UCSD-AML1 (cell line): ENCODE results near the gene ABHD17A.
"Not testable (repeated sequence)": the region's sequence is repeated elsewhere in the genome, so short reads cannot be mapped to it uniquely, and the experiment has no call there.

ENCODE experiments used
- DNase-seq: peaks from one replicate; lab custom pipeline; 2025; ENCODE audit not compliant: unreplicated experiment; lab: John Stamatoyannopoulos, UW

Gene ABHD17A

DNA sequence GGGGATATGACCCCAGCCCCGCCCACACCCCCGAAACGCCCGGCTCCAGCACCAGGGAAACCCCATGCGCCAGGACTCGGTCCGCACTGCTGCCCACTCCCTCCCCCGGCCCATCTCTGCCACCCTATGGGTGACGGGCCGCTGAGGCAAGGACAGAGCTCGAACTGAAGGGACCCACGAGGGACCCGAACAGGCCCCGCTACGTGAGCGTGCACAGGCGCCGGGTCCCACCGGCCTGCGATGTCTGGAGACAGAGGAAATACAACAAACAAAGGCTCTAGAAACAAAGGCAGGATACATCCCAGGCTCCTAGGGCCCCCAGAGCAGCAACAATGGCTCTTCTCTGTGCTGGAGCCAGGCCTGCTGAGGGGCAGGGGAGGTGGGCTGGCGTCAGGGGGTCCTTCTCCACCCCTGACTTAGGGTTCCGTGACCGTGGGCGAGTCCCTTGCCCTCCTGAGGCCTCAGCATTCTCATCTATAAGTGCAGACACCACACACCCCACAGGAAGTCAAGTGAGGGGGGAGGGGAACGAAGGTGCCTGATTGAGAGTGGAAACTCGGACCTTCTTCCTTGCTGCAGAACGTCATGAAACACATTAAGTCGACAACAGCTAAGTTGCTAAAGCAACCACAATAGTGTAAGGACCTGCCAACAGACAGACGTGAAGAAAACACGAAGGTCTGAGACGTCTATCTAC, 3.1 kb downstream of the ABHD17A start:
- DNase-seq: peak; percentile 25

DNA sequence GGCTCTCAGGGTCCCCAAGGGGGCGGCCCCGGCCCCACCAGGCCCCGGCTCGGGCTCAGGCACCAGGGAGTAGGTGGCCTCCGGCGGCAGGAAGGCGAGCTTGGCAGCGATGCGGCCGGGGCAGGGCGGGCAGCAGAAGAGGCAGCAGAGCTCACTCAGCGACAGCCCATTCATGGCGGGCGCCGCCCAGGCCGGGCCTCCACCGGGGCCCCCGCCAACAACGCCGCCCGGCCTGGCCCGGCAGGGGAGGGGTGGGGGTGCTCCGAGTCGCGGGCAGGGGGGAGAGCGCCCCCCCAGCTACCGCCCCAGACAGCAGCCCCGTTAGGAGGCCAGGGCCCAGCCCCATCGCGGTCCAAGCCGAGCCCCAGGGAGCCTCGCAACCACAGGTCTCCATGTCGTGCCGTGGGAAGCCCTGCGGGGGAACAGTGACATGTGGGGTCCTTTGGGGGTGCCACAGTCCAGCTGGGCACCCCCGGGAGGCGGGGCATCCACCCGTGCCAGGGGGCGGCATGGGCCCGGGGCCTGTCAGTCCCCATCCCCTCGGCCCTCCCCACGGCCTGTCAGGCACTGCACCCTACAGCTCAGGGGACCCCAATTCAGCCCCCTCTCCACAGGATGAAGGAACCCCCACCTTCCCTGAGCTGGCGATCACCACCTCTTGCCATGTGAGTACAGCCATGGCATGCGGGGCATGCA, 3.8 kb downstream of the ABHD17A start:
- not testable (repeated sequence) for DNase-seq

DNA sequence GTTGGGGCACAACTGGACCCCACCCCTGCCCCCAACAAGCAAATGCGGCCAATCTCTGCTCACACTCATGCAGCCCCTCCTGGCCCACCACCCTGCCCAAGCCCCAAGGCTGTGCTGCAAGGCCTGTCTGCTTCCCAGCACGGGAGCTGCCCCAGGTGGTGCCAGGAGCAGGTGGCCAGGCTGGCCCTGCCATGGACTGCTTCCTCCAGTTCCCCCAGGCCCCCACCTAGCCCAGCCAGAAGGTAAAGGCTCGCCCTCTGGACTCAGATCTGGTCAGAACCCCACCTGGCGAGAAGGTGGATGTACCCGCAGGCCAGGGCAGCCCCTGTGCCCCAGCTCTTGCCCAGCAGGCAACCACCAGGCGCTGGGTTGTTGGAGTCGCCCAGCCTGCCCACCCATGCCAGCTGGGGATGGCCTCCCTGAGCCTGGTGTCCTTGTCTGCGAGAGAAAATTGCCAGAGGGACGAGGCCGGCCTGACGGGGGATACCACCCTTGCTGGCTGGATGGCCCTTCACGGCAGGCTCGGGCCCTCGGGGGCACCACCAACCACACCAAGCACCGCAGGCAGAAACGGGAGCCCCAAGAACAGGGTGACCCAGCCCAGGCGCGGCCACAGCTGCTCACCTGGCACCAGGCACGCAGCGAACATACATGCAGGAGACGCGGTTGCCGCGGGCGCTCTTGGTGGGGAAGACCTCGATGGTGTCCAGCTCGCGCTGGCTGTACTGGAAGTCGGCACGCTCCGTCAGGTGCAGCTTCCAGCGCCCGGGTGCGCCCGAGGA, 4.5 kb downstream of the ABHD17A start:
- no peak for DNase-seq

DNA sequence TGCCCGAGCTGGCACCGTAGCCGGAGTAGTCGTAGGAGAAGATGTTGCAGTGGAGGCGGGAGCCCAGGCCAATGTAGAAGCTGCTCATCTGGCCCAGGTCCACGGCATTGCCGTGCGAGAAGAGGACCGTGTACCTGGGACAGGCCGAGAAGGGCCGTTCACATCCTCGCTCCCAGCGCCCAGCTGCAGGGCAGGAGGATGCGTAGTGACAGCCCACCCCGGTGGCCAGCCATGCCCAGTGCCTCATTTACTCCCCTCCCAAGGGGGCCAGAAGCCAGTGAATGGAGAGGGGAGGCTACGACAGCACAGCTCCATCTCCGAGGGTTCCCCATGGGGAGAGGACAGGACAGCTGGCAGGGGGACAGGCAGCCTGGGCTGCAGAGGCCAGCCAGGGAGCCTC, 5.3 kb downstream of the ABHD17A start:
- DNase-seq: not testable (repeated sequence)

DNA sequence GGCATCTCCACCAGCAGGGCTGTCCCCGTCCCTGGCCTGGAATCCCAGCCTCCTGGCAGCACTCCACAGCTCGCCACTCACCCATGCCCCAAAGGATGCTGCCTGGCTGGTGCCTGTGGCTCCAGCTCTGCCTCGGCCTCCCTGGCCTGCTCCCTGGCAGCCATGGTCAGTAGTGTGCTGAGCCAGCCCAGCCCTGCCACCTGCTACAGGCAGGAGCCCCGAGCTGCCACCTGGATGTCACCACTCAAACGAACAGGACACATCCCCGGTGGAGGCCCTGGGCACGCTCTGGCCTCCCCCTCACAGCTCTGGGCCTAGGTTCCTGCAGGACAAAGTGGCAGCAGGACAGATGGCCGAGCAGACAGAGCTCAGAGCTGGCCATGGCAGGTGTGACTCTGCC, 6.7 kb downstream of the ABHD17A start:
- DNase-seq: not testable (repeated sequence)

DNA sequence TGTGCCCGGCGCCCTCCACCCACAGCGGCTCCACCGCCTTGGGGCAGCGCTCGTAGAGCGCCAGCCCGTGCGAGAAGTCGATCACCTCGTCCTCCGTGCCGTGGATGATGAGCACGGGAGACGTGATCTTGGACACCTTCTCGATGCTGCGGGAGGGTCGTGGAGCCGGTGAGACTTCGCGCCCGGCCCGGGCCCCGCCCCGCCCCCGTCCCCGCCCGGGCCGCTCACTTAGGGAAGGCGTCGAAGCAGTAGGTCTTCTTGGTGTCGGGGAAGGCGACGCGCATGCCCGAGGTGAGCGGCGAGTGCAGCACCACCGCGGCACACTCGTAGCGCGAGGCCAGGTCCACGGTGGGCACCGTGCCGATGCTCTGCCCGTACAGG, 8.0 kb downstream of the ABHD17A start:
- not testable (repeated sequence) for DNase-seq

DNA sequence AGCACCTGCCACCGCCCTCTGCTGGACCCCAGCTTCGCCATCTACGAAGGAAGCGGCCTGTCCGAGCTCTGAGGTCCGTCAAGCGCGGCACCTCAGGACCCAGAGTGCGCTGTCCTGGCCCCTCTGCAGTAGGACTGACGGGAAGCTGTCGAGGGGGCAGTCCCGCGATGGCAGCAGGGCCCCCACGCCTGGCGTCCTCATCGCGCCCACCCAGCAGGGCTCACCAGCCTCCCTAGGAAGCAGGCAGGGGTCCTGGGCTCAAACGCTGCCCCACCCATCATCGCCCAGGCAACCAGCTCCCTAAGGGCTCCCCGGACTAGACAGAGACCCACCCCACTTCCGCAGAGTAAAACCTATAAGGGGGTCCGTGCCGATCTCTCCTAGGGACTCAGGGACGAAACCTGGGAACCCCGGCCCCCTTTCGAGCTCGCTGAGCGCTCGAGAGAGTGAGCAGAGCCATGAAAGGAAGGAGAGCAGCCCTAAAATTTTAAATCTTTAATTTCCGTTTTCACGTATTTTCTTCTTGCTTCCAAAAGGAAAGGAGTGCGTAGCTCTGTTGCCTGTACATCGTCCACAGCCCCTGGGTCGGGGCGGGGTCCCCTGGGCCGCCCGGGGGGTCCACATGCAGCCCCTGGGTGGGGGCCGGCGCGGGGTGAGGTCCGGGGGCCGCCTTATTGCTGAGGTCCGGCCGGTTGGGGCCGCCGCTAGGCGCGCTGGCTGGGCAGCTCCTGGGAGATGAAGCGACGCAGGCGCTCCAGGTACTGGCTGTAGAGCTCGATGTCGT, 8.6 kb downstream of the ABHD17A start:
- not testable (repeated sequence) for DNase-seq

DNA sequence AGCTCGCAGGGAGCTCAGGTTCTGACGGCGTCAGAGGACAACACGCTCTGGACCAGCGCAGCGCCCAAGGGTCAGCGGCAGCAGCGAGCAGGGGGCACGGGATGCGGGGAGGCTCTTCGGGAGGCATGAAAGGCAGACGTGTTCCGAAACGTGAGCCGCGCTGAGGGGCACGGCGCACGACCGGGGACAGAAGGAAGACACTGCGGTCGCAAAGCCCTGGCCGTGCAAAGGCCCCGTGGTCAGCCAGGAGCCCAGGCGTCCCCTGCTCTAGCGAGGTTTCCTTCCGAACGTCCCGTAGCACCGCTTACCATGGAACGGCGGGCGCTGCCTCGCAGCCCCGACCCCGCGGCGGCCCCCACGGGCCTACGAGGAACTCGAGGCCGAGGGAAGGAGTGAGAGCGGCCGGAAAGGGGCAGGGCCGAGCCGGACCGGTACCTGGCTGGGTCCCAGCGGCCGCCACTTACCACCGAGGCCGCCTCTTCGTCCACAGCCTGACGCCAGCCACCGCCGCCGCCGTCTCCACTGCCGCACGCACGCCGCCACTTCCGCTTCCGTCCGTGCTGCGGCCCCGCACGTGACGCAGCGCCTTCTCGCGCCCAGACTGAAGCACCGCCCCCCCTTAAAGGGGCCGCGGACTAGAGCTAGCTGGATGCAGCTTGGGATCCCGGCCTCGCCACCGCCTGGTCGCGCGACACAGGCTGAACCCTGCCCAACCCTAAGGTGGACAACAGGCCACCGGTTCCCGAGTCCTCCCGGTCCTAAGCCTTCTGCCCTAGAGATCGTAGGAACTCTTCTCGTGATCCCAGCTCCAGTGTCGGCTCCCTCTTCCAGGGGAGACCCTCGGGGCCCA, 9.4 kb downstream of the ABHD17A start:
- DNase-seq: peak; percentile 91

DNA sequence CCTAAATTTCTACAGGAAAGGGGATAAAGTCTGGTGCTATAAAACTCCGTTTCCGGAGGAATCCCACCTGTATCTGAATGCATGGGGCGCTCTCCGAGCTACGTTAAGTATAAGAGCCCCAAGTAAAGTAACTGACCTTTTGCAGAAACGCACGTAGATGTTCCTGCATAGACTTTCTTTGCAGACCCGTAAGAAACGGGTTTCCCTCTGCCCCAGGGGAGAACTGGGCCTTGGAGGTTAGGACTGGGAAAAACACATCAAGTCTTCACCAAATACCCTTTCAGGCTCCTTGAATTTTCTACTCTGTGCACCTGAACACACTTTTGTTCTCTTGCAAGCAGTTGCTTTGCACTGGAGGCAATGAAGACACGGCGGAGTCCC, 10.0 kb downstream of the ABHD17A start:
- DNase-seq: not testable (repeated sequence)

DNA sequence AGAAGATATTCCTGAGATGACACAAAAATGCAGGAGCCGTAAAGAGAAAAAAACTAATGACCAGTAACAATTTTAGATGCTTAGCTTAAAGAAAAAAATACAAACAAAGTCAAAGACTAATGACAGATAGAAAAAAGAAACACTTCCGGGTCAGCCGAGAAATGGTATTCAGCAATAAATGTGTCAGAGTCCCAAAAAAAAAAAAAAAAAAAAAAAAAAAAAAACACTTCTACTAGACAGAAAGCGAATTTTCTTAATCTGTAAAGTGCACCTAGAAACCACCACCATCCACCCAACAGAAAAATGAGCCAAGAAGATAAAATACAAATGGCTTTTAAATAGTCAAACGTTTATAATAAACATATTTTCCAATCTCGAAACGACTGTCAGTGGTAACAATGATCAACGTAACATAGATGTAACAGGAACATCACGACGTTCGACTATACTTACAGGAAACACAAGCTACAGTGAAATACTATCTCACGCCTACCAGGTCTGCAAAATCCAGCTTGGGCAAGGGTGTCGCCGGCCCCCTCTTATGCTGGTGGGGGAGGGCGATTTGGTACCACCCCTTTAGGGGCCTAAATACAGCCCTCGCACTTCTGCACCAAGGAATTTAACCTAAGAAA, 10.6 kb downstream of the ABHD17A start:
- no peak for DNase-seq

DNA sequence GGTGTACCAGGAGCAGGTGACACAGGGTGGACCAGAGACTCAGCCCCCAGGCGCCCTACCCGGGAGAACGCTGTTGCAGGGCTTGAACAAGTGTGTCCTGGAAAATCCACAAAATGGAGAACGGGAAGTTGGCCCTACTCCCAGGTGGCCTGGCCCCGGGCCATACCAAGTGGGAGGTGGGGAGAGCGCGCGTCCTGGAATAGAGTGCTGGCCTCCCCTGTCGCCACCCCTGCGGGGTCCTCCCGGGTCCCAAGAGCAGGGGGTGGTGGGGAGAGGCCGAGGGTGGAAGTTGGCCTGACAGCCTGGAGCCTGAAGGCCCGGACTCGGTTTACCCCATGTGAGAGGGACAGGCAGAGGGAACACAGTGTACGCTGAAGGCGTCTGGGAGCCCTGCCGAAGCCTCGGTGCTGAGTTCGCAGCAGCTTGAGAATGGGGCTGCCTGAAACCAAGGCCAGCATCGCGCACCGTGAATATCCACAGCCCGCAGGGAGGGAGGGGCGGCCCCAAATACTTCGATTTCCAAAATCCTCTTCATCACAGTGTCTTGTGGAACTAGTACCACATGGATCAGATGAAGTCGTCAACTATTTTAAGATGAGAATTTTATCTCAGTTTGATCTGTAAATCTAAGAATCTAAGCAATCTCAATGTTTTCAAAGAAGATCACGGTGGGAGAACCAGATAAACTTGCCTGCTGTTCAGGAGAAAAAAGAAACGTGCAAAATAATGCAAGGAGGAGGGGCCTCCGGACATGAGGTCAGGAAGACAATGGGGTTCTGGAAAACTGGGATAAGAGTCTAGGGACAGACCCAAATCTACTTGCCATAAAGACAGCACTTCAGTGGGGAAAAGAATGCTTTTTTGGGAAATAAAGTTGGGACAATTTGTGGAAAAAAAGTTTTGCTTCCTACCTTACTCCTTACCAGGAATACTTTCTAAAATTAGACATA, 11.5 kb downstream of the ABHD17A start:
- no peak for DNase-seq

DNA sequence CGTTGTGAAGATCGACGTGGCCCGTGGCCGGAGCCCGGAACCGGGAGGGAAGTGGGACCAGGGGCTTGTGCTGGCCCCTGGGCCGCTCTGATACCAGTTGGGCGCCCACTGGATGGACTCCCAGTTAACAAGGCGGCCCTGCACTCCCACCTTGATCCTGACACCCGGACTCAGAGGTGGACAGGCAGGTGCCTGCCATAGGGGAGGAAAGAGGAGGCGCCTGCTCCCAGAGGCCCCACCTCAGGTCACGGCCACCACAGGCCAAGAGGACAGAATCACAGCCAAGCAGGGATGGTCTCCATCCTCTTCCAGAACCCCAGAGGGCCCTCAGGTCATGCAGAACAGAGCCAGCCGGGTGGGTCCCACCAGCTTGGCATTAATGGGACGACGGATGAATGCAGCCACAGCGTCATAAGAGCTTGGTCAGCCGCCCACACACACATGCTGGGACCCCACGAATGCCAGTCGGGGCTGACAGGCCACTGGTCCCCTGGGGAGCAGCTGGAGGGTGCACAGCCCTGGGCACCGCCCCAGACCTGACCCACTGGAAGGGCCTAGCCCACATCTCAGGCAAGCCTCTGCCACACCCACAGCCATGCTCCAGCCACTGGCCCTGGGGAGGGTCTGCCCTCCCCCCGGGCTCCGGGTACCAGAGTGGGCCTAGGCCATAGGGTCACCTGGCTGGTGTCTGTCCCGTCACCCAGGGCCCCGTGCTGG, 12.3 kb downstream of the ABHD17A start:
- no peak for DNase-seq

DNA sequence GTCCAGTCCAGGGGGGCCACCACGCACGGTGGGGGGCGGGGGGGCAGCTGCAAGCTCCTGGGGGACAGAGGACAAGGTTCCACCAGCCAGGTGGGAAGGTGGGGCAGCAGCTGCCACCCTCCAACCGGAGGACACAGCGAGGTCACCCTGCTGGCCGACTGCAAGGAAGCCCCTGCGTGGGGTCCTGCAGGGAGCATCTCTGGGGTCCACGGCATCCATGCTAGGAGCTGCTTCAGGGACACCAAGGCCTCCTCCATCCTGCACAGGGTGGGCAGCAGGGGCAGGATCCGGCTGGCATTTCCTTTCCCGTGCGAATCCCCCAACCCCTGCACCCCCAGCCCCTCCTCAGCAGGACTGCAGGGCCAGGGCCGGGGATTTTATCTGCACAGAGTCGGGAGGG, 13.7 kb downstream of the ABHD17A start:
- no peak for DNase-seq

DNA sequence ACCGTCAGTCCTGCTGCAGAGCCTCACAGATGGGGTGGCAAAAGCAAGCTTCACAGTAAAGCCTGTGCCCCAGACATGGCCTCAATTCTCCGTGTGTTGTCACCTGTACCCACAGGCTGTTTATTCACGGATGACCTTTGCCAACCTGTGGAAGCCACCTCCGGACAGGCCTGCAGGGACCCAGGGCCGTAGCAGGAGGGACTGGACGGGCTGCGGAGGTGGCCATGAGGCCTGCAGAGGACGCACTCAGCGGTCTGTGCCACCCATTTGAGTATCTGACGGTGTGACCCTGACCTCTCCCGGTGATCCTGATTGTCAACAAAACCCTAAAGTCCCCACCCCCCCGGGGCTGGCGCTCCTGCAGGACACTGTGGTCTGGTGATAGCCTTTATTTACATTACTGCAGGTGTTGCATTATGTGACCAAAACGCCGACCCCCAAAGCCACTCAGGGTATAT, 14.1 kb downstream of the ABHD17A start:
- no peak for DNase-seq

DNA sequence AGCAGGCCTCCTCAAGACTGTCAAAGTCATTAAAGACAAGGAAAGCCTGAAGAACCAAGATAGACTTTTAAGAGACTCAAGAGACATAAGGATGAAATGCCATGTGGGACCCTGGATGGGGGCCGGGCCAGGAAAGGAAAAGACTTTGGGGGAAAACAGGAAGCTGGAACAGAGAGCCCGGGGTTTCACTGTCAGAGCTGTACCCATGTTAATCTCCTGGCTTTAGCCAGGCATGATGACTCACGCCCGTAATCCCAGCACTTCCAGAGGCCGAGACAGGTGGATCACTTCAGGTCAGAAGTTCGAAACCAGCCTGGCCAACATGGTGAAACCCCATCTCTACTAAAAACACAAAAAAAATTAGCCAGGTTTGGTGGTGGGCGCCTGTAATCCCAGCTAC, 16.3 kb downstream of the ABHD17A start:
- no peak for DNase-seq

DNA sequence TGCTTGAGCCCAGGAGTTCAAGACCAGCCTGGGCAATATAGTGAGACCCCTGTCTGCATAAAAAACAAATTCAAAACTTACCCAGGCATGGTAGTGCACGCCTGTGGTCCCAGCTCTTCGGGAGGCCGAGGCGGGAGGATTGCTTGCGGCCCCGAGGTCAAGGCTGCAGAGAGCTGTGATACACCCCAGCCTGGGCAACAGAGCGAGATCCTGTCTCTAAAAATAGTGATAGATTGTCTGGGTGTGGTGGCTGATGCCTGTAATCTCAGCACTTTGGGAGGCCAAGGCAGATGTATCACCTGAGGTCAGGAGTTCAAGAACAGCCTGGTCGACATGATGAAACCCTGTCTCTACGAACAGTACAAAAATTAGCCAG, 18.0 kb downstream of the ABHD17A start:
- DNase-seq: no peak

DNA sequence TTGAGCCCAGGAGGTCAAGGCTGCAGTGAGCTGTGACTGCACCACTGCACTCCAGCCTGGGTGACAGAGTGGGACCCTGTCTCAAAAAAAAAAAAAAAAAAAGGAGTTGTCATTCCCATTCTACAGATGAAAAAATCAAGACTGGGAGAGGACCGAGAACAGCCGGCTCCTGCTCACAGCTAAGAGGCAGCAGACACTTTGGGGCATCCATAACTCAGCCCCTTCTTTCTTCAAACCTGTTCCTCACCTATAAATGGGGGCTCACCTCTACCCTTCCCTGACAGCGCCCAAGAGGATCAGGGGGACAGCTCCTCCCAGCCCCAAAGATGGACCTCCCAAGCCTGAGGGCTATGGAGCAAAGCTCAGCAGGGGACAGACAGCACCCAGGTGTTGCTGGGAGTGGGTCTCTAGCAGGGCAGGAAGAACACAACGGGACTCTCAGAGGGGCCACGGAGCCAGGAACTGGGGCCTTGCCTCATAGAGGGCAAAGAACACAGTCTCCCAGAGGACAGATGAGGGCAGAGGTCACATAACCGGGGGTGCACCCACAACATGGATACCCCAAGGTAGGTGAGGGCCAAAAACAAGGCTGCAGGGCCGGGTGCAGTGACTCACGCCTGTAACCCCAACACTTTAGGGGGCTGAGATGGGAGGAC, 18.5 kb downstream of the ABHD17A start:
- DNase-seq: no peak
